Natural killer cell (primary cell): ENCODE data around the gene RTN1. TPM values are rescaled to one million over a fixed set of nuclear protein-coding genes. Genes with fewer than 3 reads are reported as not detected.

Source experiments
- ATAC-seq, 3 donors: fragments of 150-1000 bp in 2 of 3; fragments of 200-7000 bp in 1 of 3; cut with Tn5 transposase; 1 replicate in 1 of 3; 2 replicates in 2 of 3; pipeline ENCODE4 v1.10.0; 2021; ENCODE audit warnings: mild to moderate bottlenecking in 2 of 3, moderate library complexity in 2 of 3
- DNase-seq, 2 donors: peaks; one replicate each; pipeline versions ENCODE4 v3.0.0 to v3.0.0-alpha.2; 2013 to 2021; ENCODE audit warnings: mixed read lengths in 1 of 2
- H3K27ac ChIP-seq: one replicate; pipeline ENCODE4 v1.5.1; 2013; ENCODE audit warnings: mild to moderate bottlenecking, low read length
- H3K27me3 ChIP-seq: one replicate; pipeline ENCODE4 v1.6.1; 2013; ENCODE audit warnings: low read length; ENCODE audit not compliant: control insufficient read depth, insufficient read depth
- H3K36me3 ChIP-seq: one replicate; pipeline ENCODE4 v1.6.1; 2013; ENCODE audit warnings: low read length; ENCODE audit not compliant: control insufficient read depth, insufficient read depth
- H3K4me1 ChIP-seq: one replicate; pipeline ENCODE4 v1.6.1; 2013; ENCODE audit warnings: low read length; ENCODE audit not compliant: control insufficient read depth, insufficient read depth
- H3K4me3 ChIP-seq: one replicate; pipeline ENCODE4 v1.5.1; 2013; ENCODE audit warnings: low read length
- H3K9me3 ChIP-seq: one replicate; pipeline ENCODE4 v1.6.1; 2013; ENCODE audit warnings: low read length; ENCODE audit not compliant: control insufficient read depth, insufficient read depth
- H3K27ac Mint-ChIP-seq, 2 donors: one replicate each; pipeline ENCODE4 v1.8.0; 2022; ENCODE audit warnings: mild to moderate bottlenecking in 2 of 2, mixed read lengths in 2 of 2, moderate library complexity in 1 of 2
- H3K27me3 Mint-ChIP-seq, 2 donors: one replicate each; pipeline ENCODE4 v1.8.0; 2022; ENCODE audit warnings: low read depth in 2 of 2, mixed read lengths in 2 of 2
- H3K36me3 Mint-ChIP-seq: one replicate; pipeline ENCODE4 v1.8.0; 2022; ENCODE audit warnings: mixed read lengths
- H3K4me1 Mint-ChIP-seq, 2 donors: one replicate each; pipeline ENCODE4 v1.8.0; 2022; ENCODE audit warnings: mixed read lengths in 2 of 2
- H3K4me3 Mint-ChIP-seq: one replicate; pipeline ENCODE4 v1.8.0; 2022; ENCODE audit warnings: mild to moderate bottlenecking, moderate library complexity, mixed read lengths
- H3K9me3 Mint-ChIP-seq, 2 donors: one replicate each; pipeline ENCODE4 v1.8.0; 2022; ENCODE audit warnings: mixed read lengths in 2 of 2
- CTCF ChIP-seq: fragments of 200-600 bp; IDR thresholded peaks from one replicate; pipeline ENCODE4 v1.8.0; 2022; ENCODE audit warnings: antibody characterized with exemption
- WGBS: methylation state at CpG from one replicate; pipeline ENCODE4 v1.1.7; 2013; ENCODE audit warnings: missing lambda C conversion rate; ENCODE audit not compliant: insufficient coverage; 5-methylcytosine and 5-hydroxymethylcytosine counted together
- intact Hi-C: fragments of 100-400 bp; cut with micrococcal nuclease; formaldehyde crosslinking; loops from one replicate; pipeline ENCODE4 v1.14.2; 2022
- total RNA-seq, 4 donors: library from RNA; stranded (reverse); fragments of 120-200 nt in 1 of 4; gene quantifications; one replicate each; pipeline versions ENCODE4 v1.2.3 to v1.2.4, GENCODE V29; 2013 to 2022

Gene RTN1
- total RNA-seq, 3 donors from 2014 or later (not counting 1 experiment from before 2014, with no cell fraction given), result 1.9 to 3.6 (median 2.3) TPM

GRCh38 chr14:59695198-59695597, 175.4 kb downstream of the RTN1 start:
- intact Hi-C loops, result no loop called here
- H3K27me3 Mint-ChIP-seq, result no peaks in the 10 kb centered on the region

GRCh38 chr14:59691266-59691665, 179.3 kb downstream of the RTN1 start:
- Histone ChIP-seq H3K27ac (no peak overlapping the region), H3K36me3 (no peaks in the 10 kb centered on the region), H3K9me3 (no peaks in the 10 kb centered on the region), H3K4me1 (no peaks in the 10 kb centered on the region), H3K27me3 (no peaks in the 10 kb centered on the region), H3K4me3 (no peak overlapping the region)
- Mint-ChIP-seq H3K9me3 (no peaks in the 10 kb centered on the region), H3K36me3 (no peaks in the 10 kb centered on the region), H3K27ac (no peak overlapping the region), H3K4me3 (no peak overlapping the region), H3K27me3 (peaks cover 0 to 3% of the 10 kb centered on the region in 2 donors), H3K4me1 (no peaks in the 10 kb centered on the region)
- TF ChIP-seq CTCF, result no peak
- intact Hi-C loops, result no loop called here
- no peak for ATAC-seq
- DNase-seq, result no peak
- WGBS, result 49% methylated on average over 2 of the region's 2 CpGs

More at GRCh38 chr14:59695198-59695597, 175.4 kb downstream of the RTN1 start:
- no peak overlapping the region for H3K27ac ChIP-seq
- H3K4me3 ChIP-seq, result no peak overlapping the region
- no peaks in the 10 kb centered on the region for H3K9me3 Mint-ChIP-seq
- no peak overlapping the region for H3K4me3 Mint-ChIP-seq
- WGBS, result 71% methylated on average over 4 of the region's 5 CpGs
- H3K36me3 Mint-ChIP-seq, result no peaks in the 10 kb centered on the region
- ATAC-seq (no peak), DNase-seq (no peak)
- H3K4me1 Mint-ChIP-seq, result no peaks in the 10 kb centered on the region
- H3K4me1 ChIP-seq, result no peaks in the 10 kb centered on the region
- H3K36me3 ChIP-seq, result no peaks in the 10 kb centered on the region
- H3K9me3 ChIP-seq, result no peaks in the 10 kb centered on the region
- no peak for TF ChIP-seq CTCF
- no peaks in the 10 kb centered on the region for H3K27me3 ChIP-seq
- no peak overlapping the region for H3K27ac Mint-ChIP-seq

- TF ChIP-seq CTCF, result no peak
- Mint-ChIP-seq H3K4me1 (no peaks in the 10 kb centered on the region), H3K27me3 (peaks cover 0 to 3% of the 10 kb centered on the region in 2 donors), H3K9me3 (no peaks in the 10 kb centered on the region), H3K4me3 (no peak overlapping the region), H3K27ac (no peak overlapping the region), H3K36me3 (no peaks in the 10 kb centered on the region)
- no peaks in the 10 kb centered on the region for H3K36me3 ChIP-seq
- H3K4me3 ChIP-seq, result no peak overlapping the region
- no peaks in the 10 kb centered on the region for H3K9me3 ChIP-seq
- ATAC-seq, result no peak
- H3K27ac ChIP-seq, result no peak overlapping the region
- intact Hi-C loops, result no loop called here
- no peaks in the 10 kb centered on the region for H3K27me3 ChIP-seq
- WGBS, result 50% methylated on average over 1 of the region's 1 CpG
- no peaks in the 10 kb centered on the region for H3K4me1 ChIP-seq
- no peak for DNase-seq
Measured at GRCh38 chr14:59690426-59690825, 180.2 kb downstream of the RTN1 start.
